A549 (cell line): Measurements from ENCODE around the gene LMBR1L. TPM values are rescaled to one million over a fixed set of nuclear protein-coding genes. Genes with fewer than 3 reads are reported as not detected.

Experiments used
- ATAC-seq, 2 experiments: fragments of 200-7000 bp in 1 of 2; fragments of >200 bp in 1 of 2; cut with Nextera tagmentation in 1 of 2; cut with Tn5 transposase in 1 of 2; 3 replicates each; pipeline versions ENCODE4 v1.8.0 to v1.9.1; 2018 to 2020; ENCODE audit warnings: mild to moderate bottlenecking in 1 of 2, moderate library complexity in 1 of 2
- CTCF ChIA-PET: fragments of 300-600 bp; sonication (Branson Sonifier 250); formaldehyde crosslinking; extraction: SDS; loops from one replicate; lab custom pipeline; 2021; ENCODE audit warnings: antibody characterized with exemption, inconsistent platforms; lab: Yijun Ruan, JAX
- POLR2A ChIA-PET: fragments of 350-600 bp; formaldehyde crosslinking; extraction: SDS; loops from one replicate; lab custom pipeline; 2021; ENCODE audit warnings: antibody characterized with exemption, inconsistent platforms; lab: Yijun Ruan, JAX
- DNase-seq, 2 experiments: peaks; one replicate each; pipeline versions ENCODE4 v3.0.0 to v3.0.0-alpha.2; 2011 to 2016; ENCODE audit warnings: low read depth in 1 of 2, low spot score in 1 of 2
- FAIRE-seq: peaks from 2 replicates; lab custom pipeline; 2011; peaks lifted over from hg19 to GRCh38; lab: Jason Lieb, UNC
- H3K27ac ChIP-seq, 2 experiments: fragments of >200 bp; sonication (Bioruptor Twin); formaldehyde crosslinking; 3 replicates each; pipeline ENCODE4 v1.5.1; 2016 to 2017
- H3K4me1 ChIP-seq: fragments of >200 bp; sonication (Bioruptor Twin); formaldehyde crosslinking; 3 replicates; pipeline ENCODE4 v1.6.1; 2016
- H3K4me2 ChIP-seq: fragments of >200 bp; sonication (Bioruptor Twin); formaldehyde crosslinking; 3 replicates; pipeline ENCODE4 v1.6.1; 2016
- H3K4me3 ChIP-seq: fragments of >200 bp; sonication (Bioruptor Twin); formaldehyde crosslinking; 3 replicates; pipeline ENCODE4 v1.5.1; 2016
- H3K9me3 ChIP-seq: fragments of >200 bp; sonication (Bioruptor Twin); formaldehyde crosslinking; 3 replicates; pipeline ENCODE4 v1.6.1; 2016
- CBX2 ChIP-seq: fragments of 200-600 bp; sonication (generic); IDR thresholded peaks from 2 replicates; pipeline ENCODE4 v1.6.1; 2016; ENCODE audit warnings: low read depth, mild to moderate bottlenecking, borderline replicate concordance
- CHD2 ChIP-seq: fragments of 150-350 bp; IDR thresholded peaks from 2 replicates; pipeline ENCODE4 v1.6.1; 2014; ENCODE audit warnings: low read length; ENCODE audit not compliant: partially characterized antibody
- EHF ChIP-seq: fragments of 250-450 bp; sonication (Bioruptor Pico); IDR thresholded peaks from 2 replicates; pipeline ENCODE4 v1.5.0; 2020; ENCODE audit warnings: mild to moderate bottlenecking
- ESRRA ChIP-seq: fragments of 150-350 bp; IDR thresholded peaks from 2 replicates; pipeline ENCODE4 v1.6.1; 2014; ENCODE audit warnings: mild to moderate bottlenecking, low read length, borderline replicate concordance
- GATA3 ChIP-seq: IDR thresholded peaks from 2 replicates; pipeline ENCODE4 v1.6.1; 2012; ENCODE audit warnings: borderline replicate concordance
- HEYL ChIP-seq: fragments of 250-450 bp; sonication (Bioruptor Pico); IDR thresholded peaks from 2 replicates; pipeline ENCODE4 v1.8.0; 2021; ENCODE audit warnings: mild to moderate bottlenecking, moderate library complexity
- KDM1A ChIP-seq: fragments of 200-600 bp; sonication (generic); IDR thresholded peaks from 2 replicates; pipeline ENCODE4 v1.6.1; 2016; ENCODE audit warnings: low read depth, mild to moderate bottlenecking
- MYC ChIP-seq: IDR thresholded peaks from 2 replicates; pipeline ENCODE4 v1.6.1; 2012; ENCODE audit warnings: mild to moderate bottlenecking, inconsistent platforms, low read length, improper control_type of control experiment, borderline replicate concordance
- PBX3 ChIP-seq: IDR thresholded peaks from 2 replicates; pipeline ENCODE4 v1.6.1; 2012
- POLR2AphosphoS2 ChIP-seq: conservative IDR thresholded peaks from 2 replicates; pipeline ENCODE4 v1.6.1; 2012; ENCODE audit warnings: low read length, improper control_type of control experiment, inconsistent platforms
- REST ChIP-seq: fragments of 200-600 bp; sonication (generic); IDR thresholded peaks from 2 replicates; pipeline ENCODE4 v1.6.1; 2016; ENCODE audit warnings: antibody characterized with exemption, mild to moderate bottlenecking, moderate library complexity
- RFX5 ChIP-seq: fragments of 450-650 bp; IDR thresholded peaks from 2 replicates; pipeline ENCODE4 v1.7.1; 2014; ENCODE audit warnings: antibody characterized with exemption, mild to moderate bottlenecking, moderate library complexity
- SREBF2 ChIP-seq: fragments of 450-650 bp; IDR thresholded peaks from 2 replicates; pipeline ENCODE4 v1.6.1; 2014; ENCODE audit warnings: mild to moderate bottlenecking, moderate library complexity
- TFCP2L1 ChIP-seq: fragments of 250-450 bp; sonication (Bioruptor Pico); IDR thresholded peaks from 2 replicates; pipeline ENCODE4 v1.5.0; 2021; ENCODE audit warnings: mild to moderate bottlenecking
- TP53 ChIP-seq: fragments of 250-450 bp; sonication (Bioruptor Pico); IDR thresholded peaks from 2 replicates; pipeline ENCODE4 v1.5.0; 2021; ENCODE audit warnings: mild to moderate bottlenecking, moderate library complexity
- USF2 ChIP-seq: fragments of 450-650 bp; IDR thresholded peaks from 2 replicates; pipeline ENCODE4 v1.6.1; 2014; ENCODE audit warnings: antibody characterized with exemption
- ZSCAN20 ChIP-seq: fragments of 250-450 bp; sonication (Bioruptor Pico); IDR thresholded peaks from 2 replicates; pipeline ENCODE4 v1.8.0; 2022; ENCODE audit warnings: mild to moderate bottlenecking, moderate library complexity
- WGBS: methylation state at CpG from one replicate; pipeline ENCODE4 v1.1.6; 2017; ENCODE audit errors: missing lambda C conversion rate; 5-methylcytosine and 5-hydroxymethylcytosine counted together
- polyA plus RNA-seq, 4 experiments: library from polyadenylated mRNA; depleted of rRNA in 3 of 4; stranded (reverse); fragments of >200 nt; fragmentation: RNase III in 1 of 4; extraction: RNeasy Plus Mini Kit Qiagen cat#74134 plus additional on column Dnase treatment in 1 of 4; gene quantifications; 2 replicates in 3 of 4; 3 replicates in 1 of 4; pipeline ENCODE4 v1.2.3, GENCODE V29; 2011 to 2017

Gene LMBR1L
- polyA plus RNA-seq, 2 of the 4 experiments (the other 2 are of a cell fraction): 16.7 to 25.1 TPM

DNA sequence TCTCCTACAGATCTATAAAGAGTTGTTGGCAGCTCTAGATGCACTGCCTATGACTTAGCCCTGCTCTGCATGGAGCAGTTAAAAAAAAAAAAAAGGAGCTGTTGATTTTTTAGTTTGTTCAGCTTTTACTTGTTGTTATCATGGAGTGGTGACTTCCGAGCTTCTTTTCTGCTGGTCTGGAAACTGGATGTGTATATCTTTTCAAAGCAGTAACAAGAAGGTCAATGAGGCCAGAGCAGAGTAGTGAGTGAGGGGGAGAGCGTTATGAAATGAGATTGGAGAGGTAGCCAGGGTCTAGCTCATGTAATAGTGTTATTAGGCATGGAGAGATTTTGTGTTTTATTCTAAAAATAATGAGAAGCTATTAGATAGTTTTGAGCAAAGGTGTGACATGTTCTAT lies 33.7 kb upstream of the LMBR1L start:
- CTCF ChIA-PET: interaction anchor here (0.6 to 1.8 kb wide), 4 partner anchors 15 to 58 kb away, joined by 3 to 7 read pairs (median 4); no protein-coding TSS in a partner anchor
- POLR2A ChIA-PET: interaction anchor here (1.2 kb wide), 1 partner anchor 14 kb away, joined by 7 read pairs; the partner anchor contains the start of gene TUBA1B
- WGBS: 89% methylated on average over 2 of the region's 2 CpGs

GRCh38 chr12:49138999-49139398 lies 28.4 kb upstream of the LMBR1L start:
- Histone ChIP-seq H3K9me3 (no peaks in the 10 kb centered on the region), H3K4me1 (no peaks in the 10 kb centered on the region), H3K4me3 (no peak overlapping the region), H3K4me2 (no peak overlapping the region), H3K27ac (no peak overlapping the region)
- ChIA-PET POLR2A (no interaction called here), CTCF (interaction anchor here (0.8 to 3.8 kb wide), 2 partner anchors 8 to 96 kb away, joined by 3 to 21 read pairs; partner anchors contain the start of gene TUBA1B)
- no peak for ATAC-seq
- 82% methylated on average over 2 of the region's 2 CpGs for WGBS
- DNase-seq: no peak
- TF ChIP-seq USF2 (no peak), REST (no peak), EHF (CRISPR knock-in tag) (no peak), RFX5 (no peak)
- FAIRE-seq: no peak

More for the DNA sequence above, 33.7 kb upstream of the LMBR1L start:
- Histone ChIP-seq H3K4me1 (no peaks in the 10 kb centered on the region), H3K9me3 (no peaks in the 10 kb centered on the region), H3K4me2 (no peak overlapping the region), H3K4me3 (no peak overlapping the region), H3K27ac (no peak overlapping the region)
- no peak for TF ChIP-seq TFCP2L1 (CRISPR knock-in tag)
- TF ChIP-seq PBX3: no peak
- TF ChIP-seq KDM1A: no peak
- TF ChIP-seq ZSCAN20 (CRISPR knock-in tag): no peak
- TF ChIP-seq TP53 (CRISPR knock-in tag): no peak
- TF ChIP-seq CHD2: no peak
- TF ChIP-seq HEYL: no peak
- DNase-seq (no peak), FAIRE-seq (no peak), ATAC-seq (no peak)

DNA sequence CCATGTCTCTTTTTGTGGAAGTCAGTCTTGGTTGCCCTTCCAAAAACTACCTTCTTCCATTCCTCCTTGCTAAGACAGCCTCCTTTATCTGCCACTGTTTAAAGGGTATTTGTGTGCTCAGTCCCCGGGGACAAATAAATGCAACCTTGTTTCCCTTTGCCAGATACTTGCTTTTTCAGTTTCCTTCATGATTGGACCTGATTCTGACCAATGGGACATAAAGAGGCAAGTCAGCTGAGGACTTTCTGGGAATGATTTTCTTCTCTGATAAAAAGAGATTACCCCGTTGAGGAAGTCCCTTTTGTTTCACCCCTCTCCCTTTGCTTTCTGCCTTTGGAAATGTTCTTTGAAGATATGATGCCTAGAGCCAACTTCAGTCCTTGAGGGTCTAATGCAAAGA lies 27.9 kb upstream of the LMBR1L start:
- ChIA-PET CTCF (interaction anchor here (0.8 to 3.8 kb wide), 2 partner anchors 8 to 97 kb away, joined by 3 to 21 read pairs; partner anchors contain the start of gene TUBA1B), POLR2A (interaction anchor here (0.7 kb wide), 1 partner anchor 181 kb away, joined by 6 read pairs; the partner anchor contains the start of gene ARF3)
- 65% methylated on average over 2 of the region's 2 CpGs for WGBS
- no peak for ATAC-seq
- TF ChIP-seq CHD2 (no peak), CBX2 (no peak), SREBF2 (no peak), GATA3 (no peak), POLR2AphosphoS2 (no peak), ESRRA (no peak), HEYL (no peak), MYC (no peak)
- Histone ChIP-seq H3K4me3 (no peak overlapping the region), H3K4me2 (no peak overlapping the region), H3K9me3 (no peaks in the 10 kb centered on the region), H3K4me1 (no peaks in the 10 kb centered on the region), H3K27ac (no peak overlapping the region)
- peak in 1 of 2 experiments; percentile 37 for DNase-seq
- FAIRE-seq: no peak
